Measurements from ENCODE around the gene SF3A2. TPM values are rescaled to one million over a fixed set of nuclear protein-coding genes. Genes with fewer than 3 reads are reported as not detected.

Gene SF3A2
- total RNA-seq, 1 experiment from 2014 or later, result 184 TPM

GRCh38 chr19:2270423-2271233 lies 34.0 kb downstream of the SF3A2 start:
- Mint-ChIP-seq H3K9me3 (no peaks in the 10 kb centered on the region), H3K4me1 (peaks cover 33% of the 10 kb centered on the region), H3K27ac (no peak overlapping the region), H3K4me3 (peak overlapping the region; percentile 82), H3K27me3 (ENCODE audit: low read depth) (no peaks in the 10 kb centered on the region; the same call in 1 of the 2 replicates), H3K36me3 (peaks cover 8% of the 10 kb centered on the region)
- ChIA-PET POLR2A (interaction anchor here (0.6 to 1.3 kb wide), 4 partner anchors 9 to 205 kb away, joined by 3 to 11 read pairs (median 3); partner anchors contain the start of gene GADD45B), CTCF (interaction anchor here (0.6 to 2.7 kb wide), 2 partner anchors 18 to 366 kb away, joined by 3 to 13 read pairs; no protein-coding TSS in a partner anchor)
- ATAC-seq (no peak), DNase-seq (ENCODE audit: low spot score) (peak; percentile 19)
- TF ChIP-seq NFYB (CRISPR knock-in tag; conservative IDR thresholded peaks at IDR 0.05; ENCODE audit: low read depth) (no peak), ZNF416 (CRISPR knock-in tag; IDR thresholded peaks at IDR 0.05) (no peak), ETV6 (CRISPR knock-in tag; IDR thresholded peaks at IDR 0.05) (no peak), ELF4 (CRISPR knock-in tag; IDR thresholded peaks at IDR 0.05; ENCODE audit: low read depth) (no peak), SMAD4 (CRISPR knock-in tag; IDR thresholded peaks at IDR 0.05) (no peak), E2F4 (CRISPR knock-in tag; IDR thresholded peaks at IDR 0.05; ENCODE audit: borderline replicate concordance, low read depth) (no peak), ZNF317 (CRISPR knock-in tag; IDR thresholded peaks at IDR 0.05; ENCODE audit: borderline replicate concordance, low read depth) (0 out of 2 replicates have a peak, but pooled peaks have one; percentile 26), ZNF532 (CRISPR knock-in tag; IDR thresholded peaks at IDR 0.05; ENCODE audit: borderline replicate concordance) (no peak), MYBL2 (CRISPR knock-in tag; IDR thresholded peaks at IDR 0.05) (0 out of 2 replicates have a peak, but pooled peaks have one; percentile 30), RELA (CRISPR knock-in tag; IDR thresholded peaks at IDR 0.05; ENCODE audit: borderline replicate concordance) (0 out of 2 replicates have a peak, but pooled peaks have one; percentile 17), GTF2I (CRISPR knock-in tag; conservative IDR thresholded peaks at IDR 0.05) (no peak), GRHL2 (CRISPR knock-in tag; IDR thresholded peaks at IDR 0.05; ENCODE audit: insufficient replicate concordance, severe bottlenecking) (no peak), GABPB1 (CRISPR knock-in tag; IDR thresholded peaks at IDR 0.05) (peak; percentile 90), ZSCAN18 (CRISPR knock-in tag; IDR thresholded peaks at IDR 0.05) (no peak), CBFB (CRISPR knock-in tag; IDR thresholded peaks at IDR 0.05; ENCODE audit: low read depth) (no peak), CREB1 (CRISPR knock-in tag; IDR thresholded peaks at IDR 0.05) (no peak)
- TF ChIP-seq, protein P1, sequence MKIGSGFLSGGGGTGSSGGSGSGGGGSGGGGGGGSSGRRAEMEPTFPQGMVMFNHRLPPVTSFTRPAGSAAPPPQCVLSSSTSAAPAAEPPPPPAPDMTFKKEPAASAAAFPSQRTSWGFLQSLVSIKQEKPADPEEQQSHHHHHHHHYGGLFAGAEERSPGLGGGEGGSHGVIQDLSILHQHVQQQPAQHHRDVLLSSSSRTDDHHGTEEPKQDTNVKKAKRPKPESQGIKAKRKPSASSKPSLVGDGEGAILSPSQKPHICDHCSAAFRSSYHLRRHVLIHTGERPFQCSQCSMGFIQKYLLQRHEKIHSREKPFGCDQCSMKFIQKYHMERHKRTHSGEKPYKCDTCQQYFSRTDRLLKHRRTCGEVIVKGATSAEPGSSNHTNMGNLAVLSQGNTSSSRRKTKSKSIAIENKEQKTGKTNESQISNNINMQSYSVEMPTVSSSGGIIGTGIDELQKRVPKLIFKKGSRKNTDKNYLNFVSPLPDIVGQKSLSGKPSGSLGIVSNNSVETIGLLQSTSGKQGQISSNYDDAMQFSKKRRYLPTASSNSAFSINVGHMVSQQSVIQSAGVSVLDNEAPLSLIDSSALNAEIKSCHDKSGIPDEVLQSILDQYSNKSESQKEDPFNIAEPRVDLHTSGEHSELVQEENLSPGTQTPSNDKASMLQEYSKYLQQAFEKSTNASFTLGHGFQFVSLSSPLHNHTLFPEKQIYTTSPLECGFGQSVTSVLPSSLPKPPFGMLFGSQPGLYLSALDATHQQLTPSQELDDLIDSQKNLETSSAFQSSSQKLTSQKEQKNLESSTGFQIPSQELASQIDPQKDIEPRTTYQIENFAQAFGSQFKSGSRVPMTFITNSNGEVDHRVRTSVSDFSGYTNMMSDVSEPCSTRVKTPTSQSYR (CRISPR knock-in tag; IDR thresholded peaks at IDR 0.05), result no peak
- TF ChIP-seq, protein P2, sequence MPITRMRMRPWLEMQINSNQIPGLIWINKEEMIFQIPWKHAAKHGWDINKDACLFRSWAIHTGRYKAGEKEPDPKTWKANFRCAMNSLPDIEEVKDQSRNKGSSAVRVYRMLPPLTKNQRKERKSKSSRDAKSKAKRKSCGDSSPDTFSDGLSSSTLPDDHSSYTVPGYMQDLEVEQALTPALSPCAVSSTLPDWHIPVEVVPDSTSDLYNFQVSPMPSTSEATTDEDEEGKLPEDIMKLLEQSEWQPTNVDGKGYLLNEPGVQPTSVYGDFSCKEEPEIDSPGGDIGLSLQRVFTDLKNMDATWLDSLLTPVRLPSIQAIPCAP (CRISPR knock-in tag; IDR thresholded peaks at IDR 0.05), result no peak
- TF ChIP-seq, protein P3, sequence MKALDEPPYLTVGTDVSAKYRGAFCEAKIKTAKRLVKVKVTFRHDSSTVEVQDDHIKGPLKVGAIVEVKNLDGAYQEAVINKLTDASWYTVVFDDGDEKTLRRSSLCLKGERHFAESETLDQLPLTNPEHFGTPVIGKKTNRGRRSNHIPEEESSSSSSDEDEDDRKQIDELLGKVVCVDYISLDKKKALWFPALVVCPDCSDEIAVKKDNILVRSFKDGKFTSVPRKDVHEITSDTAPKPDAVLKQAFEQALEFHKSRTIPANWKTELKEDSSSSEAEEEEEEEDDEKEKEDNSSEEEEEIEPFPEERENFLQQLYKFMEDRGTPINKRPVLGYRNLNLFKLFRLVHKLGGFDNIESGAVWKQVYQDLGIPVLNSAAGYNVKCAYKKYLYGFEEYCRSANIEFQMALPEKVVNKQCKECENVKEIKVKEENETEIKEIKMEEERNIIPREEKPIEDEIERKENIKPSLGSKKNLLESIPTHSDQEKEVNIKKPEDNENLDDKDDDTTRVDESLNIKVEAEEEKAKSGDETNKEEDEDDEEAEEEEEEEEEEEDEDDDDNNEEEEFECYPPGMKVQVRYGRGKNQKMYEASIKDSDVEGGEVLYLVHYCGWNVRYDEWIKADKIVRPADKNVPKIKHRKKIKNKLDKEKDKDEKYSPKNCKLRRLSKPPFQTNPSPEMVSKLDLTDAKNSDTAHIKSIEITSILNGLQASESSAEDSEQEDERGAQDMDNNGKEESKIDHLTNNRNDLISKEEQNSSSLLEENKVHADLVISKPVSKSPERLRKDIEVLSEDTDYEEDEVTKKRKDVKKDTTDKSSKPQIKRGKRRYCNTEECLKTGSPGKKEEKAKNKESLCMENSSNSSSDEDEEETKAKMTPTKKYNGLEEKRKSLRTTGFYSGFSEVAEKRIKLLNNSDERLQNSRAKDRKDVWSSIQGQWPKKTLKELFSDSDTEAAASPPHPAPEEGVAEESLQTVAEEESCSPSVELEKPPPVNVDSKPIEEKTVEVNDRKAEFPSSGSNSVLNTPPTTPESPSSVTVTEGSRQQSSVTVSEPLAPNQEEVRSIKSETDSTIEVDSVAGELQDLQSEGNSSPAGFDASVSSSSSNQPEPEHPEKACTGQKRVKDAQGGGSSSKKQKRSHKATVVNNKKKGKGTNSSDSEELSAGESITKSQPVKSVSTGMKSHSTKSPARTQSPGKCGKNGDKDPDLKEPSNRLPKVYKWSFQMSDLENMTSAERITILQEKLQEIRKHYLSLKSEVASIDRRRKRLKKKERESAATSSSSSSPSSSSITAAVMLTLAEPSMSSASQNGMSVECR (CRISPR knock-in tag; IDR thresholded peaks at IDR 0.05; ENCODE audit: borderline replicate concordance), result peak; percentile 48; the same call in 1 of the 2 replicates
- TF ChIP-seq, protein P4, sequence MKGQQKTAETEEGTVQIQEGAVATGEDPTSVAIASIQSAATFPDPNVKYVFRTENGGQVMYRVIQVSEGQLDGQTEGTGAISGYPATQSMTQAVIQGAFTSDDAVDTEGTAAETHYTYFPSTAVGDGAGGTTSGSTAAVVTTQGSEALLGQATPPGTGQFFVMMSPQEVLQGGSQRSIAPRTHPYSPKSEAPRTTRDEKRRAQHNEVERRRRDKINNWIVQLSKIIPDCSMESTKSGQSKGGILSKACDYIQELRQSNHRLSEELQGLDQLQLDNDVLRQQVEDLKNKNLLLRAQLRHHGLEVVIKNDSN (CRISPR knock-in tag; IDR thresholded peaks at IDR 0.05), result 0 out of 2 replicates have a peak, but pooled peaks have one; percentile 22
